Uterus (tissue), 4 donors: ENCODE measurements around the gene OSTM1. TPM values are rescaled to one million over a fixed set of nuclear protein-coding genes. Genes with fewer than 3 reads are reported as not detected.

Source experiments
- DNase-seq, 2 donors: peaks; one replicate each; pipeline ENCODE4 v3.0.0-alpha.2; 2019 to 2020
- H3K27ac ChIP-seq, 2 donors: fragments of 200-600 bp; sonication (generic); 1 replicate in 1 of 2; 2 replicates in 1 of 2; pipeline ENCODE4 v1.5.1; 2016 to 2018
- H3K27me3 ChIP-seq, 2 donors: fragments of 200-600 bp; sonication (generic); one replicate each; pipeline ENCODE4 v1.5.1; 2018 to 2019; ENCODE audit warnings: control low read depth in 1 of 2
- H3K36me3 ChIP-seq, 2 donors: fragments of 200-600 bp; sonication (generic); one replicate each; pipeline ENCODE4 v1.5.1; 2019; ENCODE audit warnings: control low read depth in 1 of 2
- H3K4me1 ChIP-seq, 2 donors: fragments of 200-600 bp; sonication (generic); one replicate each; pipeline ENCODE4 v1.5.1; 2018 to 2019; ENCODE audit warnings: control low read depth in 1 of 2
- H3K4me3 ChIP-seq, 2 donors: fragments of 200-600 bp; sonication (generic); 1 replicate in 1 of 2; 2 replicates in 1 of 2; pipeline ENCODE4 v1.5.1; 2018 to 2019; ENCODE audit warnings: mild to moderate bottlenecking in 1 of 2
- H3K9me3 ChIP-seq, 2 donors: fragments of 200-600 bp; sonication (generic); one replicate each; pipeline ENCODE4 v1.5.1; 2019; ENCODE audit warnings: control low read depth in 1 of 2
- POLR2A ChIP-seq, 2 donors: fragments of 450-650 bp; IDR thresholded peaks; one replicate each; pipeline ENCODE4 v1.6.1; 2016; ENCODE audit warnings: antibody characterized with exemption in 2 of 2, mild to moderate bottlenecking in 1 of 2, moderate library complexity in 1 of 2
- intact Hi-C: fragments of 100-400 bp; cut with DNase I; formaldehyde crosslinking; loops from one replicate; pipeline ENCODE4 v1.15.1; 2023; ENCODE audit warnings: low total_unique reads
- total RNA-seq, 4 donors: library from RNA; depleted of rRNA in 3 of 4; stranded (reverse); fragments of >200 nt in 3 of 4; gene quantifications; one replicate each; pipeline versions ENCODE4 v1.1.0 to v1.2.4, GENCODE V29; 2014 to 2023
- TF ChIP-seq, protein P1 (sequence below), 4 experiments: fragments of 200-600 bp in 2 of 4; fragments of 450-650 bp in 2 of 4; sonication (generic) in 2 of 4; IDR thresholded peaks; one replicate each; pipeline ENCODE4 v1.5.1; 2016 to 2019; ENCODE audit warnings: antibody characterized with exemption in 4 of 4, mild to moderate bottlenecking in 2 of 4, moderate library complexity in 1 of 4
- donor health status: DM: yes; HTN: yes; CAD: no.

The OSTM1 gene
- total RNA-seq, 4 donors from 2014 or later: 26.2 to 92.5 (median 53.7) TPM

DNA sequence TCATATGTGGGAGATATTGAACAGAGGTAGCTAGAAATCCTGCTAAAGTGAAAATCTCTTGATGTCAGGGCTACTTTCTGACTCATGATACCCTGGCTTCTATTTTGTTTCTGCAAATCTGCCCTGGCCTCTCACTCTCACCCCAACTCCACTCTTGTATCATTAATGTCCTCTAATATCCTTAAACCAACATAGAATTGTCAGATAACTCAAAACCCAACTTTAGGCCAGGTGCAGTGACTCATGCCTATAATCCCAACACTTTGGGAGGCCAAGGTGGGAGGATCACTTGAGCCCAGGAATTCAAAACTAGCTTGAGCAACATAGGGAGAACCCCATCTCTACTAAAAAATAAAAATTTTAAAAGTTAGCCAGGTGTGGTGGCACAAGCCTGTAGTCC lies 33.8 kb upstream of the OSTM1 start:
- no peaks in the 10 kb centered on the region for H3K9me3 ChIP-seq
- TF ChIP-seq POLR2A (IDR thresholded peaks at IDR 0.05): no peak
- TF ChIP-seq, protein P1, sequence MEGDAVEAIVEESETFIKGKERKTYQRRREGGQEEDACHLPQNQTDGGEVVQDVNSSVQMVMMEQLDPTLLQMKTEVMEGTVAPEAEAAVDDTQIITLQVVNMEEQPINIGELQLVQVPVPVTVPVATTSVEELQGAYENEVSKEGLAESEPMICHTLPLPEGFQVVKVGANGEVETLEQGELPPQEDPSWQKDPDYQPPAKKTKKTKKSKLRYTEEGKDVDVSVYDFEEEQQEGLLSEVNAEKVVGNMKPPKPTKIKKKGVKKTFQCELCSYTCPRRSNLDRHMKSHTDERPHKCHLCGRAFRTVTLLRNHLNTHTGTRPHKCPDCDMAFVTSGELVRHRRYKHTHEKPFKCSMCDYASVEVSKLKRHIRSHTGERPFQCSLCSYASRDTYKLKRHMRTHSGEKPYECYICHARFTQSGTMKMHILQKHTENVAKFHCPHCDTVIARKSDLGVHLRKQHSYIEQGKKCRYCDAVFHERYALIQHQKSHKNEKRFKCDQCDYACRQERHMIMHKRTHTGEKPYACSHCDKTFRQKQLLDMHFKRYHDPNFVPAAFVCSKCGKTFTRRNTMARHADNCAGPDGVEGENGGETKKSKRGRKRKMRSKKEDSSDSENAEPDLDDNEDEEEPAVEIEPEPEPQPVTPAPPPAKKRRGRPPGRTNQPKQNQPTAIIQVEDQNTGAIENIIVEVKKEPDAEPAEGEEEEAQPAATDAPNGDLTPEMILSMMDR (IDR thresholded peaks at IDR 0.05): no peak
- no peaks in the 10 kb centered on the region for H3K4me1 ChIP-seq
- no peak overlapping the region for H3K4me3 ChIP-seq
- no peaks in the 10 kb centered on the region for H3K27me3 ChIP-seq
- H3K27ac ChIP-seq: no peak overlapping the region
- no peak for DNase-seq
- intact Hi-C loops: no loop called here
- no peaks in the 10 kb centered on the region for H3K36me3 ChIP-seq

DNA sequence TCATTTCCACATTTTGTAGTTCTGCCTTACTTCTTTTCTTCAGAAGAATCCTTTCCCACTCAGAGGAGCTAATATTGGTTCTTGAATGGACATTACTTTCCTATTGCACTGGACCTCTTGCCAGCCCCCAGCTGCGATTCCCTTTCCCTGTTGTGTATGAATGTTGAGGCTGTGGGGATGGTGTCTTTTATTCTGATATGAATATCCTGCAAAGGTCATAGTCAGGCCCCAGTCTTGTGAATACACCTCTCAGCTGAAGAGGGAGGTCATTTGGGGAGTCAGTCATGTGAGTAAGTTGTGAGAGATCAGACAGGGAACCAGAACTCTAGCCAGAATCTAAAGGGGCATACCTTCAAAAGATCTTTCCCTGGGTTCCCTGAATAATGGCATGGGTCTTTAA lies 32.6 kb upstream of the OSTM1 start:
- intact Hi-C loops: no loop called here
- H3K4me1 ChIP-seq: no peaks in the 10 kb centered on the region

DNA sequence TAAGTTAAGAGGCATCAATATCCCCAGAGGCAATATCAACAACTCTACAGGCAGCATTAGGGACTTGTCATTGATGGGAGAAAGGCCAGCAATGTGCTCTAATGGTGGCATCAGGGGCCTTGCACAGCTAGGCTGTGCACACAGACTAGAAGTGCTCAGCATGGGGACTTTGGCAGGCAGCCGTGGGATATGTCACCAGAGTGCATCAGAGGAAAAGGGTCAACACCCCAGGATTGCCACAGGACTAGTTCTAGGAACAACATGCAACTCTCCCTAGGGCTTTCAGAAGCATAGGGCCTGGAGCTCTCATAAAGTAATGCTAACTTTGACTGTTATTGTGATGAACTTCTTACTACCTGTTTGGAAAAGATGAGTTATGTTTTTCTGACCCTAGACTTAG lies 32.2 kb upstream of the OSTM1 start:
- Histone ChIP-seq H3K4me3 (no peak overlapping the region), H3K27ac (no peak overlapping the region), H3K27me3 (no peaks in the 10 kb centered on the region), H3K36me3 (no peaks in the 10 kb centered on the region), H3K4me1 (no peaks in the 10 kb centered on the region), H3K9me3 (no peaks in the 10 kb centered on the region)
- intact Hi-C loops: no loop called here
- DNase-seq: no peak
- no peak for TF ChIP-seq POLR2A (IDR thresholded peaks at IDR 0.05)
- TF ChIP-seq, protein P1 (IDR thresholded peaks at IDR 0.05): no peak

More for the DNA sequence above, 32.6 kb upstream of the OSTM1 start:
- no peaks in the 10 kb centered on the region for H3K9me3 ChIP-seq
- H3K4me3 ChIP-seq: no peak overlapping the region
- H3K27ac ChIP-seq: no peak overlapping the region
- no peaks in the 10 kb centered on the region for H3K36me3 ChIP-seq
- H3K27me3 ChIP-seq: no peaks in the 10 kb centered on the region
- DNase-seq: no peak
- no peak for TF ChIP-seq POLR2A (IDR thresholded peaks at IDR 0.05)
- TF ChIP-seq, protein P1 (IDR thresholded peaks at IDR 0.05): no peak

DNA sequence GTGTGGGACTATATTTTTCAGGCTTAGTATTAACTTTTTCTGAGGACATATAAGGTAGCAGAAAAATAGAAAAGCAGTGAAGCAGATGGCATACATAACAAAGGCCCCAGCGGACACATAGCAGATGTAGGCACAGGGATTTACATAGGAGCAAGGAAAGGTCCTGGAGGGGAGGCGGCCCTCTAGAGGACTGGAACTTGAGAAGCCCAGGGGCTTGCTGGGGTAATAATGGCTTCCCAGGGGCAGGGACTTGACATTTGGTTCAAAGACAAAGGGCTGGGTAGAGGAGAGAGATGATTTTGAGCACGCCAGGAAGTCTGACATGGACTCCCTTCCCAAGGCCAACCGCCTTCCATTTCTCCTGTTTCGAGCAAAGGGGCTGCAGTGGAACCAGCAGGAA lies 31.7 kb upstream of the OSTM1 start:
- Histone ChIP-seq H3K9me3 (no peaks in the 10 kb centered on the region), H3K27me3 (no peaks in the 10 kb centered on the region), H3K4me1 (no peaks in the 10 kb centered on the region), H3K4me3 (no peak overlapping the region), H3K27ac (no peak overlapping the region), H3K36me3 (no peaks in the 10 kb centered on the region)
- no peak for TF ChIP-seq POLR2A (IDR thresholded peaks at IDR 0.05)
- TF ChIP-seq, protein P1 (IDR thresholded peaks at IDR 0.05): no peak
- intact Hi-C loops: no loop called here
- DNase-seq: no peak

DNA sequence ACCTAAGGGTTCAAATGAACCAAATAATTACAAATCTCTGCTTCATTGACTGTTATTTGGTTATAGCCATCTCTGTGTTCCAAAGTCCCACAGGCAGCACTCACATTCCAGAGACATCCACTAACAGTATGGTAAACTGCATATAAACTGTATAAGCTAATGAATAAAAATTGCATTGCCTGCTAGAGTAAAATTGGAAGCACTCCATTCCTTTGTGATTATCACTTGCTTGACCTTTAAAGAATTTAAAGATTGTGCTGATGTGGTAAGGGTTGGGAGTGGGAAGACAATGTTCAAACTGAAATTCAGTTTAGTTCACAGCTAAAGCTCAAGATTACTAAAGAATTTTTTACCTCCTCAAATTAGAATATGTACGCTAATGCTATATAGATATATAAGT lies 31.0 kb upstream of the OSTM1 start:
- H3K27me3 ChIP-seq: no peaks in the 10 kb centered on the region
- H3K36me3 ChIP-seq: no peaks in the 10 kb centered on the region
- no peak for DNase-seq
- no peaks in the 10 kb centered on the region for H3K4me1 ChIP-seq
- TF ChIP-seq POLR2A (IDR thresholded peaks at IDR 0.05): no peak
- TF ChIP-seq, protein P1 (IDR thresholded peaks at IDR 0.05): no peak
- no peaks in the 10 kb centered on the region for H3K9me3 ChIP-seq
- H3K27ac ChIP-seq: no peak overlapping the region
- no peak overlapping the region for H3K4me3 ChIP-seq
- intact Hi-C loops: no loop called here
